Suprapubic skin (tissue), 4 donors: ENCODE data around the gene ZNF431.

Experiments used
- CTCF ChIP-seq, 2 donors: fragments of 200-600 bp in 1 of 2; fragments of 450-650 bp in 1 of 2; sonication (generic) in 1 of 2; IDR thresholded peaks; one replicate each; pipeline ENCODE4 v1.5.1; 2016 to 2019; ENCODE audit warnings: antibody characterized with exemption in 2 of 2, mild to moderate bottlenecking in 1 of 2, moderate library complexity in 1 of 2
- POLR2A ChIP-seq, 2 donors: fragments of 450-650 bp; IDR thresholded peaks; one replicate each; pipeline ENCODE4 v1.6.1; 2017; ENCODE audit warnings: antibody characterized with exemption in 2 of 2, mild to moderate bottlenecking in 2 of 2, moderate library complexity in 2 of 2
- POLR2AphosphoS5 ChIP-seq, 3 donors: sonication (generic); formaldehyde crosslinking; IDR thresholded peaks; one replicate each; pipeline ENCODE4 v1.6.1; 2017; ENCODE audit warnings: antibody characterized with exemption in 3 of 3

DNA sequence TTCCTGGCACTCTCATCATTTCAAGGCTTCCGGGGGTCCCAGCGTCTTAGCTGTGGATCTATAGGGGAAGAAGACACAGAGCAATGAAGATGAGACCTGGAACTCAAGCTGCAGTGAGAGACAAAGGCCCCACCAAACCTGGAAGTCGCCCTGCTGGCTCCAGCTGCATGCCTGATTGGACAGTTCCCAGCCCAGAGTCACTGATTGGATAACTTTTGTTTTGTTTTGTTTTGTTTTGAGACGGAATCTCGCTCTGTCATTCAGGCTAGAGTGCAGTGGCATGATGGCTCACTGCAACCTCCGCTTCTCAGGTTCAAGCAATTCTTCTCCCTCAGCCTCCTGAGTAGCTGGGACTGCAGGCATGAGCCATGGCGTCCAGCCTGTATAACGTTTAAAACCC lies 6.4 kb upstream of the ZNF431 start:
- TF ChIP-seq CTCF (IDR thresholded peaks at IDR 0.05), result no peak
- TF ChIP-seq POLR2AphosphoS5 (IDR thresholded peaks at IDR 0.05), result no peak
- no peak for TF ChIP-seq POLR2A (IDR thresholded peaks at IDR 0.05)
